Neural crest cell (in vitro differentiated cells): ENCODE data around the gene PTPN7. TPM values are rescaled to one million over a fixed set of nuclear protein-coding genes. Genes with fewer than 3 reads are reported as not detected.
"Not testable (repeated sequence)": the region's sequence is repeated elsewhere in the genome, so short reads cannot be mapped to it uniquely, and the experiment has no call there.

Source experiments
- DNase-seq: peaks from one replicate; pipeline ENCODE4 v3.0.0; 2021; ENCODE audit warnings: low read depth, mixed read lengths, low spot score
- H3K27ac Mint-ChIP-seq: one replicate; pipeline ENCODE4 v1.8.0; 2021; ENCODE audit warnings: mild to moderate bottlenecking, mixed read lengths; ENCODE audit not compliant: unreplicated experiment
- H3K27me3 Mint-ChIP-seq: 2 replicates; pipeline ENCODE4 v1.8.0; 2021; ENCODE audit warnings: low read depth, mild to moderate bottlenecking, mixed read lengths
- H3K36me3 Mint-ChIP-seq: 2 replicates; pipeline ENCODE4 v1.8.0; 2021; ENCODE audit warnings: low read depth, mild to moderate bottlenecking, mixed read lengths
- H3K4me1 Mint-ChIP-seq: 2 replicates; pipeline ENCODE4 v1.8.0; 2021; ENCODE audit warnings: mixed read lengths
- H3K4me3 Mint-ChIP-seq: one replicate; pipeline ENCODE4 v1.8.0; 2021; ENCODE audit warnings: mild to moderate bottlenecking, mixed read lengths
- H3K9me3 Mint-ChIP-seq: 2 replicates; pipeline ENCODE4 v1.8.0; 2021; ENCODE audit warnings: mixed read lengths
- CTCF ChIP-seq: fragments of 200-600 bp; sonication (generic); conservative IDR thresholded peaks from 2 replicates; pipeline ENCODE4 v1.5.0; 2021; ENCODE audit warnings: antibody characterized with exemption, mild to moderate bottlenecking
- total RNA-seq: library from RNA; stranded (reverse); gene quantifications from 2 replicates; pipeline ENCODE4 v1.2.1, GENCODE V29; 2021

Gene PTPN7
- total RNA-seq, 1 donor from 2014 or later, result not detected

- Mint-ChIP-seq H3K9me3 (no peaks in the 10 kb centered on the region), H3K4me3 (peak overlapping the region; percentile 93), H3K27ac (peak overlapping the region; percentile 19), H3K4me1 (peaks cover 25% of the 10 kb centered on the region), H3K36me3 (no peaks in the 10 kb centered on the region), H3K27me3 (peaks cover 6% of the 10 kb centered on the region)
- TF ChIP-seq CTCF, result no peak
- no peak for DNase-seq
Observed at GRCh38 chr1:202145068-202145743, 15.2 kb downstream of the PTPN7 start.

GRCh38 chr1:202144402-202145067, 15.9 kb downstream of the PTPN7 start, which contains the start of gene ARL8A:
Gene ARL8A, minus strand, starts transcription at chr1:202144737. Its CDS starts 165 bp downstream, at chr1:202144572.
- DNase-seq, result peak; percentile 43
- no peaks in the 10 kb centered on the region for H3K36me3 Mint-ChIP-seq
- no peak for TF ChIP-seq CTCF
- H3K9me3 Mint-ChIP-seq, result no peaks in the 10 kb centered on the region
- H3K27me3 Mint-ChIP-seq, result peaks cover 6% of the 10 kb centered on the region
- H3K4me1 Mint-ChIP-seq, result peaks cover 25% of the 10 kb centered on the region
- H3K27ac Mint-ChIP-seq, result peak within 1 kb of the TSS; percentile 28
- H3K4me3 Mint-ChIP-seq, result peak within 1 kb of the TSS; percentile 96

- Mint-ChIP-seq H3K27me3 (peaks cover 6% of the 10 kb centered on the region), H3K27ac (peak overlapping the region; percentile 28), H3K36me3 (no peaks in the 10 kb centered on the region), H3K4me1 (peaks cover 25% of the 10 kb centered on the region), H3K9me3 (no peaks in the 10 kb centered on the region), H3K4me3 (peak overlapping the region; percentile 96)
- no peak for TF ChIP-seq CTCF
- DNase-seq, result peak; percentile 34
Observed at GRCh38 chr1:202143768-202144401, 16.5 kb downstream of the PTPN7 start.

GRCh38 chr1:202143011-202143767, 17.2 kb downstream of the PTPN7 start:
- no peak for DNase-seq
- Mint-ChIP-seq H3K27ac (peak overlapping the region; percentile 35), H3K27me3 (peaks cover 6% of the 10 kb centered on the region), H3K4me3 (peak overlapping the region; percentile 96), H3K4me1 (peaks cover 25% of the 10 kb centered on the region), H3K9me3 (no peaks in the 10 kb centered on the region), H3K36me3 (no peaks in the 10 kb centered on the region)
- TF ChIP-seq CTCF, result no peak

GRCh38 chr1:202141468-202141867, 18.9 kb downstream of the PTPN7 start:
- Mint-ChIP-seq H3K4me1 (peaks cover 25% of the 10 kb centered on the region), H3K4me3 (peak overlapping the region; percentile 96)
- not testable (repeated sequence) for H3K36me3 Mint-ChIP-seq, DNase-seq, H3K27ac Mint-ChIP-seq, H3K27me3 Mint-ChIP-seq, H3K9me3 Mint-ChIP-seq
